Measurements from ENCODE around the gene DHFR.
A peak's percentile ranks its signal among the peaks of the same experiment; 100 is the strongest.

Gene DHFR

GRCh38 chr5:80688648-80689420, 34.1 kb upstream of the DHFR start:
- Histone ChIP-seq H3K79me2 (ENCODE audit: insufficient read depth, low read length) (peaks cover 8% of the 10 kb centered on the region; the same call in 1 of the 2 replicates), H3K9ac (ENCODE audit: low read depth, low read length) (no peak overlapping the region), H3K4me1 (ENCODE audit: insufficient read depth, low read length) (no peaks in the 10 kb centered on the region), H2AFZ (ENCODE audit: low read depth, low read length) (no peak overlapping the region), H3K9me3 (ENCODE audit: insufficient read depth, low read length, severe bottlenecking) (no peaks in the 10 kb centered on the region), H3K36me3 (ENCODE audit: insufficient read depth, low read length) (no peaks in the 10 kb centered on the region; the same call in 1 of the 2 replicates), H3K4me3 (ENCODE audit: low read depth in 1 of 2, low read length in 2 of 2) (no peak overlapping the region), H3K27ac (ENCODE audit: low read length) (no peak overlapping the region), H3K27me3 (ENCODE audit: insufficient read depth, low read length, poor library complexity) (no peaks in the 10 kb centered on the region), H3K4me2 (ENCODE audit: insufficient read depth, low read length) (no peak overlapping the region), H4K20me1 (ENCODE audit: insufficient read depth, low read length) (no peaks in the 10 kb centered on the region)
- ATAC-seq (ENCODE audit: insufficient read depth, low read depth) = no peak
- no peak for DNase-seq
- TF ChIP-seq EZH2 (IDR thresholded peaks at IDR 0.05; ENCODE audit: borderline replicate concordance, low read depth, low read length, severe bottlenecking) = no peak
- no peak for TF ChIP-seq CTCF (IDR thresholded peaks at IDR 0.05; ENCODE audit: borderline replicate concordance, extremely low read depth, low read length, poor library complexity, severe bottlenecking)

GRCh38 chr5:80686757-80687156, 32.0 kb upstream of the DHFR start:
- TF ChIP-seq CTCF (IDR thresholded peaks at IDR 0.05; ENCODE audit: borderline replicate concordance, extremely low read depth, low read length, poor library complexity, severe bottlenecking) = peak; percentile 64
- no peak for TF ChIP-seq EZH2 (IDR thresholded peaks at IDR 0.05; ENCODE audit: borderline replicate concordance, low read depth, low read length, severe bottlenecking)
- H3K79me2 ChIP-seq (ENCODE audit: insufficient read depth, low read length) = peaks cover 12% of the 10 kb centered on the region; the same call in 1 of the 2 replicates
- H3K27ac ChIP-seq (ENCODE audit: low read length) = no peak overlapping the region
- H2AFZ ChIP-seq (ENCODE audit: low read depth, low read length) = no peak overlapping the region
- no peaks in the 10 kb centered on the region for H3K4me1 ChIP-seq (ENCODE audit: insufficient read depth, low read length)
- no peaks in the 10 kb centered on the region for H3K27me3 ChIP-seq (ENCODE audit: insufficient read depth, low read length, poor library complexity)
- H3K9ac ChIP-seq (ENCODE audit: low read depth, low read length) = no peak overlapping the region
- ATAC-seq (ENCODE audit: insufficient read depth, low read depth) = no peak
- peaks cover 10% of the 10 kb centered on the region; the same call in 1 of the 2 replicates for H3K36me3 ChIP-seq (ENCODE audit: insufficient read depth, low read length)
- no peak for DNase-seq
- no peak overlapping the region for H3K4me3 ChIP-seq (ENCODE audit: low read depth in 1 of 2, low read length in 2 of 2)
- H3K4me2 ChIP-seq (ENCODE audit: insufficient read depth, low read length) = no peak overlapping the region
- no peaks in the 10 kb centered on the region for H3K9me3 ChIP-seq (ENCODE audit: insufficient read depth, low read length, severe bottlenecking)
- H4K20me1 ChIP-seq (ENCODE audit: insufficient read depth, low read length) = no peaks in the 10 kb centered on the region

GRCh38 chr5:80676706-80677105, 21.9 kb upstream of the DHFR start:
- H3K27me3 ChIP-seq (ENCODE audit: insufficient read depth, low read length, poor library complexity) = no peaks in the 10 kb centered on the region
- H3K36me3 ChIP-seq (ENCODE audit: insufficient read depth, low read length) = peaks cover 71% of the 10 kb centered on the region
- H3K79me2 ChIP-seq (ENCODE audit: insufficient read depth, low read length) = no peaks in the 10 kb centered on the region
- H3K9me3 ChIP-seq (ENCODE audit: insufficient read depth, low read length, severe bottlenecking) = no peaks in the 10 kb centered on the region
- H3K4me3 ChIP-seq (ENCODE audit: low read depth in 1 of 2, low read length in 2 of 2) = no peak overlapping the region
- no peak overlapping the region for H3K9ac ChIP-seq (ENCODE audit: low read depth, low read length)
- no peaks in the 10 kb centered on the region for H4K20me1 ChIP-seq (ENCODE audit: insufficient read depth, low read length)
- no peak overlapping the region for H3K27ac ChIP-seq (ENCODE audit: low read length)
- DNase-seq (no peak), ATAC-seq (ENCODE audit: insufficient read depth, low read depth) (no peak)
- no peak overlapping the region for H2AFZ ChIP-seq (ENCODE audit: low read depth, low read length)
- TF ChIP-seq EZH2 (IDR thresholded peaks at IDR 0.05; ENCODE audit: borderline replicate concordance, low read depth, low read length, severe bottlenecking) (no peak), CTCF (IDR thresholded peaks at IDR 0.05; ENCODE audit: borderline replicate concordance, extremely low read depth, low read length, poor library complexity, severe bottlenecking) (no peak)
- no peaks in the 10 kb centered on the region for H3K4me1 ChIP-seq (ENCODE audit: insufficient read depth, low read length)
- H3K4me2 ChIP-seq (ENCODE audit: insufficient read depth, low read length) = no peak overlapping the region
